HFFc6 (cell line): ENCODE measurements around the gene LY86. TPM values are rescaled to one million over a fixed set of nuclear protein-coding genes. Genes with fewer than 3 reads are reported as not detected.

Experiments used
- DNase-seq: peaks from one replicate; pipeline ENCODE4 v3.0.0-alpha.2; 2018
- H3K27ac Mint-ChIP-seq: 2 replicates; pipeline ENCODE4 v1.8.0; 2020; ENCODE audit warnings: mild to moderate bottlenecking, mixed read lengths
- H3K27me3 Mint-ChIP-seq: 2 replicates; pipeline ENCODE4 v1.8.0; 2021; ENCODE audit warnings: mild to moderate bottlenecking, moderate library complexity, mixed read lengths; ENCODE audit not compliant: insufficient read depth
- H3K36me3 Mint-ChIP-seq: 2 replicates; pipeline ENCODE4 v1.8.0; 2021; ENCODE audit warnings: low read depth, mixed read lengths
- H3K4me1 Mint-ChIP-seq: 2 replicates; pipeline ENCODE4 v1.8.0; 2020; ENCODE audit warnings: low read depth, mixed read lengths
- H3K4me3 Mint-ChIP-seq: 2 replicates; pipeline ENCODE4 v1.8.0; 2020; ENCODE audit warnings: mild to moderate bottlenecking, moderate library complexity, mixed read lengths
- H3K9me3 Mint-ChIP-seq: 2 replicates; pipeline ENCODE4 v1.8.0; 2020; ENCODE audit warnings: mild to moderate bottlenecking, mixed read lengths
- CTCF ChIP-seq: fragments of 200-600 bp; sonication (generic); IDR thresholded peaks from 2 replicates; pipeline ENCODE4 v1.5.0; 2021; ENCODE audit warnings: antibody characterized with exemption, mild to moderate bottlenecking
- total RNA-seq, 6 experiments: library from RNA; stranded (reverse); fragmentation: NEBNext Ultra II Directional; extraction: Animal tissue kit (Norgen Biotek cat#: 25700); gene quantifications; 2 replicates in 1 of 6; 3 replicates in 5 of 6; pipeline ENCODE4 v1.2.3, GENCODE V29; 2021

LY86 gene
- total RNA-seq, 6 experiments from 2014 or later = not detected

DNA sequence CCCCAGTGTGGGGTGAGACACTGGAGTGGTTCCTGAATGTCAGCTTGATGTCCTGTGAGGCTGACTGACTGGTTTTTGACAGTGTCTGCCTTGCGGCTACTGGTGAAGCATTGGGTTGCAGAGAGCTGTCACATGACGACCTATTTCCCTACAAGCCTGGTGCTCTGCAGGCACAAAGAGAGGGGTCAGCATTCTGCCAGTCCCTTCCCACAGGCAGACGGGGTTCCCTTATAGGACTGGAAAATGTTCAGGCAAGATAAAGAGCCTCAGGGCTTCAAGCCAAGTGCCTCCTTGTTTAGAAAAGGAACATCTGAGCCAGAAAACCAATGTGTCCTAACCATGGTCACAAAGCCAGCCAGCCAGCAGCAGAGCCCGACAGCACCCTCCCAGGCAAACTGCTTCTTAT lies 11.0 kb downstream of the LY86 start:
- peaks cover 7% of the 10 kb centered on the region for H3K36me3 Mint-ChIP-seq
- no peak overlapping the region for H3K27ac Mint-ChIP-seq
- H3K9me3 Mint-ChIP-seq = peaks cover 50% of the 10 kb centered on the region
- H3K4me1 Mint-ChIP-seq = no peaks in the 10 kb centered on the region
- H3K27me3 Mint-ChIP-seq = no peaks in the 10 kb centered on the region; the same call in 1 of the 2 replicates
- no peak overlapping the region for H3K4me3 Mint-ChIP-seq
- no peak for DNase-seq
- no peak for TF ChIP-seq CTCF

DNA sequence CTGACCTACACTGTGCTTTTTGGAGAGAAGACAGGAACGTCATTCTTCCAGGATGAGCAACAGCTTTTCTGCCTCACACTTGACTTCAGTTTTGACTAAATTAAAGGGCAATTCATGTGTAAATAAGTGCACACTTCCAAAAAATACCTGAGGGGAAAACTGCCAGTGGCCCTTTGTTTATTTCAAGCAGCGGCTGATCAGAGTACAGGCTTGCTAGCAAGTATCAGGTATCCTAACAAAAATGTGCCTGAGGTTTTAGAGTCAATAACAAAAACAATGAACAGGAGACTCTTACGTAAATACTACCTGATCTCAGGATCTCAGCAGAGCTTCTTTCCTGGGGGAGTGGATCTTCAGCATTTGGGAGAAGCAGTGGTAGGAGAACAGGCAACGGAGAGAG lies 12.4 kb downstream of the LY86 start:
- no peak overlapping the region for H3K4me3 Mint-ChIP-seq
- DNase-seq = no peak
- H3K36me3 Mint-ChIP-seq = peaks cover 7% of the 10 kb centered on the region
- no peak for TF ChIP-seq CTCF
- H3K27me3 Mint-ChIP-seq = no peaks in the 10 kb centered on the region; the same call in 1 of the 2 replicates
- H3K9me3 Mint-ChIP-seq = peaks cover 60% of the 10 kb centered on the region
- H3K27ac Mint-ChIP-seq = no peak overlapping the region
- no peaks in the 10 kb centered on the region for H3K4me1 Mint-ChIP-seq

DNA sequence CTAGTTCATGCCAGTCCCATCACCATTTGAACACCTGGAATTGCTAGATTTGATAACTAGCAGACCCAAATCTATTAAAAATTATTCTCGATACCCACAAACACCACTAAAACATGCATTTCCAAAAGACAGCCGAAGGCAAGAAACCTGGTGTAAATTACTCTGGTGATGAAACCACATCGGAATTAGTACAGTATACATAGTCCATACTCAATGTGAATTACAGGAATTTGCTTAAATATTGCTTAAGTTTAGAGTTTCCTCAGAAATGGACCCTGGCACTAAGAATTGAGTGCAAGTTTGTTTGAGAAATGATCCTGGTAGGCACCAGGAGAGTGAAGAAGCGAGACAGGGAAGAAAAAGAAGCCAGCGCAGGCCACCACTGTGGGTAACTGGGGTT lies 13.7 kb downstream of the LY86 start:
- Mint-ChIP-seq H3K36me3 (peaks cover 7% of the 10 kb centered on the region), H3K4me3 (no peak overlapping the region), H3K9me3 (peaks cover 60% of the 10 kb centered on the region), H3K27ac (no peak overlapping the region), H3K27me3 (no peaks in the 10 kb centered on the region; the same call in 1 of the 2 replicates), H3K4me1 (no peaks in the 10 kb centered on the region)
- TF ChIP-seq CTCF = no peak
- no peak for DNase-seq

GRCh38 chr6:6603317-6603716 lies 14.8 kb downstream of the LY86 start:
- Mint-ChIP-seq H3K9me3 (peaks cover 64% of the 10 kb centered on the region), H3K4me1 (no peaks in the 10 kb centered on the region), H3K27ac (no peak overlapping the region), H3K27me3 (no peaks in the 10 kb centered on the region; the same call in 1 of the 2 replicates), H3K36me3 (peaks cover 7% of the 10 kb centered on the region), H3K4me3 (no peak overlapping the region)
- no peak for TF ChIP-seq CTCF
- DNase-seq = no peak

GRCh38 chr6:6604015-6604414 lies 15.5 kb downstream of the LY86 start:
- no peak overlapping the region for H3K4me3 Mint-ChIP-seq

More at GRCh38 chr6:6604015-6604414, 15.5 kb downstream of the LY86 start:
- DNase-seq = no peak
- no peak overlapping the region for H3K27ac Mint-ChIP-seq
- peaks cover 7% of the 10 kb centered on the region for H3K36me3 Mint-ChIP-seq
- peaks cover 60% of the 10 kb centered on the region for H3K9me3 Mint-ChIP-seq
- no peaks in the 10 kb centered on the region; the same call in 1 of the 2 replicates for H3K27me3 Mint-ChIP-seq
- no peaks in the 10 kb centered on the region for H3K4me1 Mint-ChIP-seq
- no peak for TF ChIP-seq CTCF
